Gastroesophageal sphincter (tissue), 4 donors: ENCODE results near the gene NLK. TPM values are rescaled to one million over a fixed set of nuclear protein-coding genes. Genes with fewer than 3 reads are reported as not detected.

ENCODE experiments used
- ATAC-seq: fragments of 150-250 bp; one replicate; pipeline ENCODE4 v1.9.1; 2016; ENCODE audit warnings: mild to moderate bottlenecking, moderate library complexity
- H3K27ac ChIP-seq, 4 donors: fragments of 200-600 bp; sonication (generic) in 3 of 4; 1 replicate in 3 of 4; 2 replicates in 1 of 4; pipeline ENCODE4 v1.5.1; 2016 to 2019
- H3K27me3 ChIP-seq: fragments of 200-600 bp; sonication (generic); one replicate; pipeline ENCODE4 v1.5.1; 2019
- H3K36me3 ChIP-seq, 2 donors: fragments of 200-600 bp; sonication (generic); one replicate each; pipeline ENCODE4 v1.5.1; 2019; ENCODE audit warnings: control low read depth in 1 of 2
- H3K4me1 ChIP-seq, 3 donors: fragments of 200-600 bp; sonication (generic); 1 replicate in 2 of 3; 2 replicates in 1 of 3; pipeline ENCODE4 v1.5.1; 2016 to 2019; ENCODE audit warnings: control low read depth in 2 of 3
- H3K4me3 ChIP-seq, 2 donors: fragments of 200-600 bp; sonication (generic); one replicate each; pipeline ENCODE4 v1.5.1; 2019; ENCODE audit warnings: mild to moderate bottlenecking in 1 of 2, moderate library complexity in 1 of 2
- H3K9me3 ChIP-seq, 3 donors: fragments of 200-600 bp; sonication (generic); one replicate each; pipeline ENCODE4 v1.5.1; 2017 to 2019; ENCODE audit warnings: control low read depth in 2 of 3
- CTCF ChIP-seq, 4 experiments: fragments of 200-600 bp in 2 of 4; fragments of 450-650 bp in 2 of 4; sonication (generic) in 1 of 4; IDR thresholded peaks; one replicate each; pipeline ENCODE4 v1.5.1; 2017 to 2019; ENCODE audit warnings: antibody characterized with exemption in 4 of 4, mild to moderate bottlenecking in 2 of 4, moderate library complexity in 2 of 4
- EP300 ChIP-seq: sonication (generic); formaldehyde crosslinking; IDR thresholded peaks from one replicate; pipeline ENCODE4 v1.6.1; 2017; ENCODE audit warnings: antibody characterized with exemption, mild to moderate bottlenecking
- POLR2A ChIP-seq, 2 donors: fragments of 450-650 bp; IDR thresholded peaks; one replicate each; pipeline ENCODE4 v1.6.1; 2017; ENCODE audit warnings: antibody characterized with exemption in 2 of 2, mild to moderate bottlenecking in 2 of 2, moderate library complexity in 1 of 2
- POLR2AphosphoS5 ChIP-seq: sonication (generic); formaldehyde crosslinking; IDR thresholded peaks from one replicate; pipeline ENCODE4 v1.6.1; 2017; ENCODE audit warnings: antibody characterized with exemption
- WGBS, 2 donors: methylation state at CpG; one replicate each; pipeline ENCODE4 v1.1.5; 2018; ENCODE audit warnings: low coverage in 1 of 2; 5-methylcytosine and 5-hydroxymethylcytosine counted together
- total RNA-seq, 4 donors: library from RNA; depleted of rRNA; stranded (reverse); fragments of >200 nt; gene quantifications; one replicate each; pipeline ENCODE4 v1.1.0, GENCODE V29; 2016

Gene NLK
- 10 to 100 TPM; 12.8 to 16.1 (median 13.8) TPM for total RNA-seq

- 67% methylated on average over 1 of the region's 1 CpG; no CpG with 5 or more reads in 1 of the 2 donors for WGBS, 2 donors
- H3K27ac ChIP-seq, result peak within 1 kb of the TSS; percentile 90 to 93 (median 91)
- no peaks in the 10 kb centered on the region for H3K27me3 ChIP-seq
- no peaks in the 10 kb centered on the region for H3K9me3 ChIP-seq
- H3K4me3 ChIP-seq, result peak within 1 kb of the TSS; percentile 87 to 96
- TF ChIP-seq POLR2AphosphoS5, result no peak
- H3K4me1 ChIP-seq, result peaks cover 2 to 52% (median 19%) of the 10 kb centered on the region in 3 donors
- ATAC-seq, result no peak
- no peaks in the 10 kb centered on the region for H3K36me3 ChIP-seq
These were observed at the start of gene NLK for GRCh38 chr17:28042657-28042720. TSS of gene NLK (plus strand) at chr17:28042677. CDS start at chr17:28042874, 197 bp downstream.

GRCh38 chr17:27993161-27993695 is 49.2 kb upstream of the NLK start:
- Histone ChIP-seq H3K4me3 (no peak overlapping the region), H3K9me3 (no peaks in the 10 kb centered on the region), H3K27me3 (peaks cover 3% of the 10 kb centered on the region), H3K27ac (no peak overlapping the region), H3K36me3 (no peaks in the 10 kb centered on the region), H3K4me1 (no peaks in the 10 kb centered on the region)
- no peak for ATAC-seq
- TF ChIP-seq POLR2AphosphoS5, result no peak
- no peak for TF ChIP-seq POLR2A (IDR thresholded peaks at IDR 0.05)
- TF ChIP-seq EP300, result no peak
- no peak for TF ChIP-seq CTCF (IDR thresholded peaks at IDR 0.05)
- WGBS, 2 donors, result 66 to 94% methylated on average over 3 of the region's 3 CpGs

GRCh38 chr17:27993723-27994310 is 48.7 kb upstream of the NLK start:
- whole genome bisulfite sequencing, 2 donors, result 67 to 85% methylated on average over 2 to 7 of the region's 7 CpGs
- Histone ChIP-seq H3K4me1 (no peaks in the 10 kb centered on the region), H3K27me3 (peaks cover 3% of the 10 kb centered on the region), H3K36me3 (no peaks in the 10 kb centered on the region), H3K4me3 (no peak overlapping the region), H3K27ac (no peak overlapping the region), H3K9me3 (no peaks in the 10 kb centered on the region)
- no peak for TF ChIP-seq POLR2AphosphoS5
- ATAC-seq, result no peak

- Histone ChIP-seq H3K36me3 (no peaks in the 10 kb centered on the region), H3K27ac (no peak overlapping the region), H3K9me3 (no peaks in the 10 kb centered on the region), H3K27me3 (peaks cover 3% of the 10 kb centered on the region), H3K4me1 (no peaks in the 10 kb centered on the region), H3K4me3 (no peak overlapping the region)
- 8 to 11% methylated on average over 1 of the region's 1 CpG for WGBS, 2 donors
- TF ChIP-seq POLR2AphosphoS5, result no peak
- ATAC-seq, result no peak
These were observed 47.9 kb upstream of the NLK start for GRCh38 chr17:27994586-27994985.

- H3K9me3 ChIP-seq, result no peaks in the 10 kb centered on the region
- no peak overlapping the region for H3K4me3 ChIP-seq
- TF ChIP-seq POLR2AphosphoS5 (no peak), POLR2A (IDR thresholded peaks at IDR 0.05) (no peak), CTCF (IDR thresholded peaks at IDR 0.05) (no peak), EP300 (no peak)
- 47% methylated on average over 1 of the region's 1 CpG; no CpG with 5 or more reads in 1 of the 2 donors for WGBS, 2 donors
- H3K27ac ChIP-seq, result no peak overlapping the region
- H3K36me3 ChIP-seq, result no peaks in the 10 kb centered on the region
- no peak for ATAC-seq
- peaks cover 6% of the 10 kb centered on the region for H3K27me3 ChIP-seq
- no peaks in the 10 kb centered on the region for H3K4me1 ChIP-seq
These were observed 46.9 kb upstream of the NLK start for GRCh38 chr17:27995554-27995953.

GRCh38 chr17:27996202-27997043 is 46.1 kb upstream of the NLK start:
- H3K36me3 ChIP-seq, result no peaks in the 10 kb centered on the region
- TF ChIP-seq POLR2AphosphoS5 (no peak), EP300 (no peak), POLR2A (IDR thresholded peaks at IDR 0.05) (no peak)
- no peak for ATAC-seq
- no peaks in the 10 kb centered on the region for H3K4me1 ChIP-seq
- no peak overlapping the region for H3K27ac ChIP-seq
- WGBS, 2 donors, result 41 to 50% methylated on average over 6 to 12 of the region's 12 CpGs
- no peaks in the 10 kb centered on the region for H3K9me3 ChIP-seq
- H3K27me3 ChIP-seq, result peaks cover 8% of the 10 kb centered on the region
- H3K4me3 ChIP-seq, result no peak overlapping the region

GRCh38 chr17:27997044-27997401 is 45.5 kb upstream of the NLK start:
- TF ChIP-seq EP300 (no peak), CTCF (IDR thresholded peaks at IDR 0.05) (no peak), POLR2AphosphoS5 (no peak)
- Histone ChIP-seq H3K4me3 (no peak overlapping the region), H3K27ac (no peak overlapping the region), H3K27me3 (peaks cover 8% of the 10 kb centered on the region), H3K9me3 (no peaks in the 10 kb centered on the region), H3K4me1 (no peaks in the 10 kb centered on the region), H3K36me3 (no peaks in the 10 kb centered on the region)
- ATAC-seq, result no peak
